H1 (cell line): ENCODE results near the gene TDRD6. TPM values are rescaled to one million over a fixed set of nuclear protein-coding genes. Genes with fewer than 3 reads are reported as not detected.

Experiments used
- CTCF ChIA-PET: fragments of 300-600 bp; sonication (Branson Sonifier 250); formaldehyde crosslinking; loops from one replicate; lab custom pipeline; 2021; ENCODE audit not compliant: partially characterized antibody; lab: Charles Lee
- POLR2A ChIA-PET: fragments of 300-600 bp; sonication (Branson Sonifier 250); formaldehyde crosslinking; loops from one replicate; lab custom pipeline; 2021; ENCODE audit warnings: inconsistent platforms; ENCODE audit not compliant: partially characterized antibody; lab: Charles Lee
- DNase-seq, 2 experiments: peaks; one replicate each; pipeline versions ENCODE4 v3.0.0 to v3.0.0-alpha.2; 2010 to 2022; ENCODE audit warnings: low spot score in 2 of 2, low read depth in 1 of 2, mixed read lengths in 1 of 2
- FAIRE-seq: peaks from 2 replicates; lab custom pipeline; 2011; peaks lifted over from hg19 to GRCh38; lab: Jason Lieb, UNC
- H2AFZ ChIP-seq: 2 replicates; pipeline ENCODE4 v1.8.1; 2012; ENCODE audit warnings: low read length, inconsistent platforms
- H2AK5ac ChIP-seq: 2 replicates; pipeline ENCODE4 v1.6.1; 2013; ENCODE audit warnings: low read depth, low read length
- H2BK120ac ChIP-seq: replicated peaks from 2 replicates; pipeline ENCODE3; 2013; ENCODE audit warnings: low read depth, low read length, inconsistent platforms
- H2BK12ac ChIP-seq: 2 replicates; pipeline ENCODE4 v1.6.1; 2013; ENCODE audit warnings: low read depth, low read length
- H2BK15ac ChIP-seq: 2 replicates; pipeline ENCODE4 v1.6.1; 2013; ENCODE audit warnings: low read length
- H2BK20ac ChIP-seq: 2 replicates; pipeline ENCODE4 v1.6.1; 2013; ENCODE audit warnings: low read length
- H2BK5ac ChIP-seq: 2 replicates; pipeline ENCODE4 v1.6.1; 2013; ENCODE audit warnings: low read depth, low read length
- H3K14ac ChIP-seq: 2 replicates; pipeline ENCODE4 v1.6.1; 2013; ENCODE audit warnings: inconsistent platforms; ENCODE audit not compliant: insufficient read length
- H3K18ac ChIP-seq: 2 replicates; pipeline ENCODE4 v1.6.1; 2013; ENCODE audit warnings: low read length; ENCODE audit errors: extremely low read depth
- H3K23ac ChIP-seq: 2 replicates; pipeline ENCODE4 v1.6.1; 2013; ENCODE audit warnings: inconsistent platforms; ENCODE audit not compliant: insufficient read length
- H3K23me2 ChIP-seq: 2 replicates; pipeline ENCODE4 v1.6.1; 2013; ENCODE audit warnings: low read depth, low read length
- H3K27ac ChIP-seq: 2 replicates; pipeline ENCODE4 v1.6.1; 2011; ENCODE audit warnings: low read depth, low read length, inconsistent platforms
- H3K27me3 ChIP-seq, 4 experiments: replicated peaks in 1 of 4; 1 replicate in 1 of 4; 2 replicates in 3 of 4; pipeline versions ENCODE4 v1.6.1 to v1.8.1; 2011 to 2013; ENCODE audit warnings: low read length in 3 of 4, mild to moderate bottlenecking in 3 of 4, inconsistent platforms in 2 of 4, mixed read lengths in 2 of 4, moderate library complexity in 1 of 4; ENCODE audit not compliant: control insufficient read depth in 3 of 4, insufficient read depth in 3 of 4; ENCODE audit errors: extremely low read depth in 1 of 4
- H3K36me3 ChIP-seq, 4 experiments: 2 replicates each; pipeline versions ENCODE4 v1.6.1 to v1.8.1; 2011 to 2013; ENCODE audit warnings: mild to moderate bottlenecking in 4 of 4, low read length in 3 of 4, moderate library complexity in 2 of 4, control low read depth in 1 of 4, inconsistent platforms in 1 of 4; ENCODE audit not compliant: insufficient read depth in 4 of 4, control insufficient read depth in 2 of 4
- H3K4ac ChIP-seq: replicated peaks from 2 replicates; pipeline ENCODE3; 2013; ENCODE audit warnings: low read length, low read depth, mixed read lengths, inconsistent platforms; ENCODE audit not compliant: insufficient read length
- H3K4me1 ChIP-seq, 4 experiments: replicated peaks in 1 of 4; 1 replicate in 1 of 4; 2 replicates in 3 of 4; pipeline versions ENCODE4 v1.6.1 to v1.8.1; 2011 to 2013; ENCODE audit warnings: low read length in 3 of 4, inconsistent platforms in 2 of 4, mixed read lengths in 1 of 4; ENCODE audit not compliant: insufficient read depth in 4 of 4, control insufficient read depth in 3 of 4
- H3K4me2 ChIP-seq, 2 experiments: 2 replicates each; pipeline versions ENCODE4 v1.6.1 to v1.8.1; 2011 to 2013; ENCODE audit warnings: low read depth in 2 of 2, low read length in 2 of 2, control low read depth in 1 of 2, inconsistent platforms in 1 of 2, mild to moderate bottlenecking in 1 of 2; ENCODE audit not compliant: insufficient read depth in 1 of 2
- H3K4me3 ChIP-seq, 4 experiments: fragments of 200-600, 300-600 bp in 1 of 4; sonication (generic), shearing (Covaris generic), sonication (Bioruptor Twin) in 1 of 4; 2 replicates each; pipeline versions ENCODE4 v1.5.1 to v1.8.1; 2011 to 2016; ENCODE audit warnings: low read length in 4 of 4, low read depth in 3 of 4, control low read depth in 2 of 4, inconsistent platforms in 2 of 4, mild to moderate bottlenecking in 2 of 4, mixed read lengths in 1 of 4, moderate library complexity in 1 of 4; ENCODE audit not compliant: insufficient read depth in 2 of 4; ENCODE audit errors: extremely low read depth in 1 of 4
- H3K56ac ChIP-seq: replicated peaks from 2 replicates; pipeline ENCODE3; 2013; ENCODE audit warnings: low read depth, mild to moderate bottlenecking, mixed read lengths, low read length, inconsistent platforms; ENCODE audit not compliant: insufficient read length
- H3K79me1 ChIP-seq: 2 replicates; pipeline ENCODE4 v1.6.1; 2013; ENCODE audit warnings: low read depth, low read length, control low read depth
- H3K79me2 ChIP-seq, 2 experiments: 2 replicates each; pipeline versions ENCODE4 v1.6.1 to v1.8.1; 2012 to 2013; ENCODE audit warnings: low read length in 2 of 2, mild to moderate bottlenecking in 2 of 2, inconsistent platforms in 1 of 2; ENCODE audit not compliant: insufficient read depth in 2 of 2, control insufficient read depth in 1 of 2
- H3K9ac ChIP-seq, 4 experiments: replicated peaks in 1 of 4; 1 replicate in 1 of 4; 2 replicates in 3 of 4; pipeline versions ENCODE4 v1.6.1 to v1.8.1; 2011 to 2013; ENCODE audit warnings: low read depth in 3 of 4, low read length in 3 of 4, control low read depth in 2 of 4, mild to moderate bottlenecking in 2 of 4, moderate library complexity in 2 of 4, inconsistent platforms in 1 of 4; ENCODE audit errors: extremely low read depth in 1 of 4
- H3K9me3 ChIP-seq, 2 experiments: 2 replicates each; pipeline versions ENCODE4 v1.6.1 to v1.8.1; 2012 to 2013; ENCODE audit warnings: mild to moderate bottlenecking in 2 of 2, moderate library complexity in 2 of 2, control low read depth in 1 of 2, inconsistent platforms in 1 of 2, low read depth in 1 of 2, low read length in 1 of 2, mixed read lengths in 1 of 2; ENCODE audit not compliant: insufficient read depth in 2 of 2
- H4K20me1 ChIP-seq, 2 experiments: replicated peaks in 1 of 2; 2 replicates each; pipeline versions ENCODE3 to v1.8.1; 2011 to 2013; ENCODE audit warnings: inconsistent platforms in 2 of 2, low read length in 2 of 2, mild to moderate bottlenecking in 1 of 2; ENCODE audit not compliant: insufficient read depth in 2 of 2, control insufficient read depth in 1 of 2
- H4K5ac ChIP-seq: 2 replicates; pipeline ENCODE4 v1.6.1; 2013; ENCODE audit warnings: low read length, low read depth, mixed read lengths, inconsistent platforms; ENCODE audit not compliant: insufficient read length
- H4K8ac ChIP-seq: 2 replicates; pipeline ENCODE4 v1.8.0; 2013; ENCODE audit warnings: mild to moderate bottlenecking, moderate library complexity, low read length, inconsistent platforms; ENCODE audit not compliant: insufficient read depth; ENCODE audit errors: extremely low read depth
- H4K91ac ChIP-seq: replicated peaks from 2 replicates; pipeline ENCODE3; 2013; ENCODE audit warnings: low read length, mixed read lengths, inconsistent platforms; ENCODE audit not compliant: insufficient read length
- CEBPB ChIP-seq: IDR thresholded peaks from 2 replicates; pipeline ENCODE4 v1.6.1; 2012; ENCODE audit warnings: low read depth, low read length
- CREB1 ChIP-seq: IDR thresholded peaks from 2 replicates; pipeline ENCODE4 v1.6.1; 2012; ENCODE audit warnings: inconsistent platforms
- EP300 ChIP-seq, 2 experiments: IDR thresholded peaks; 1 replicate in 1 of 2; 2 replicates in 1 of 2; pipeline ENCODE4 v1.6.1; 2011 to 2012; ENCODE audit warnings: low read depth in 2 of 2, low read length in 2 of 2, mild to moderate bottlenecking in 2 of 2, borderline replicate concordance in 1 of 2, inconsistent platforms in 1 of 2, moderate library complexity in 1 of 2
- EZH2 ChIP-seq: fragments of 200-600 bp; sonication (generic); IDR thresholded peaks from 2 replicates; pipeline ENCODE4 v1.7.1; 2012; ENCODE audit warnings: low read depth, mild to moderate bottlenecking, moderate library complexity, low read length, inconsistent platforms; ENCODE audit not compliant: severe bottlenecking
- SIN3A ChIP-seq, 2 experiments: IDR thresholded peaks in 1 of 2; conservative IDR thresholded peaks in 1 of 2; 2 replicates each; pipeline ENCODE4 v1.6.1; 2011 to 2012; ENCODE audit warnings: low read length in 2 of 2, improper control_type of control experiment in 1 of 2, low read depth in 1 of 2, mild to moderate bottlenecking in 1 of 2
- ZNF274 ChIP-seq: IDR thresholded peaks from 2 replicates; pipeline ENCODE4 v1.7.0; 2012; ENCODE audit warnings: low read length, borderline replicate concordance; ENCODE audit errors: extremely low read depth
- WGBS, 2 experiments: shearing (Covaris generic) in 1 of 2; methylation state at CpG; one replicate each; pipeline versions ENCODE4 v1.1.6 to v1.1.7; 2013 to 2015; ENCODE audit warnings: low lambda C conversion rate in 2 of 2, mixed read lengths in 2 of 2, inconsistent platforms in 1 of 2, low coverage in 1 of 2, missing lambda C conversion rate in 1 of 2; ENCODE audit not compliant: insufficient replicate concordance in 2 of 2, insufficient coverage in 1 of 2, insufficient read length in 1 of 2; ENCODE audit errors: extremely low coverage in 1 of 2, missing lambda C conversion rate in 1 of 2; 5-methylcytosine and 5-hydroxymethylcytosine counted together
- polyA plus RNA-seq, 7 experiments: library from polyadenylated mRNA; depleted of rRNA in 3 of 7; stranded (reverse) in 5 of 7; unstranded in 2 of 7; fragments of >200 nt in 5 of 7; fragments of 200-250 nt in 2 of 7; gene quantifications; 1 replicate in 5 of 7; 2 replicates in 1 of 7; 4 replicates in 1 of 7; pipeline versions ENCODE4 v1.2.1 to v1.2.3, GENCODE V29; 2011 to 2013; ENCODE audit warnings: missing spikeins in 2 of 7, mixed read lengths in 2 of 7
- total RNA-seq: library from RNA; stranded (reverse); fragmentation: NEBNext Ultra II Directional; extraction: Animal tissue kit (Norgen Biotek cat#: 25700); gene quantifications from 2 replicates; pipeline ENCODE4 v1.2.1, GENCODE V29; 2021

Gene TDRD6
- total and polyA plus RNA-seq, 2 of the 8 experiments (the other 6 are each of a cell fraction or from before 2014, with no cell fraction given), result 0.06 to 0.19 TPM

- Histone ChIP-seq H3K4me1 (peaks cover 2 to 10% (median 4%) of the 10 kb centered on the region in 4 experiments; a peak in 6 of 7 replicates), H3K9me3 (no peaks in the 10 kb centered on the region), H3K9ac (no peak within 1 kb of the TSS), H3K23me2 (no peaks in the 10 kb centered on the region), H3K4me2 (no peak within 1 kb of the TSS), H3K27me3 (no peaks in the 10 kb centered on the region), H3K14ac (no peak within 1 kb of the TSS), H4K5ac (no peak within 1 kb of the TSS), H4K91ac (no peak within 1 kb of the TSS), H2BK5ac (no peak within 1 kb of the TSS), H3K4ac (no peak within 1 kb of the TSS), H4K20me1 (no peaks in the 10 kb centered on the region), H3K56ac (no peak within 1 kb of the TSS), H2BK20ac (no peak within 1 kb of the TSS), H2BK12ac (no peak within 1 kb of the TSS), H3K23ac (no peak within 1 kb of the TSS), H3K36me3 (no peaks in the 10 kb centered on the region), H4K8ac (no peak within 1 kb of the TSS), H3K79me1 (no peaks in the 10 kb centered on the region), H3K27ac (no peak within 1 kb of the TSS), H3K18ac (no peak within 1 kb of the TSS), H3K4me3 (no peak within 1 kb of the TSS), H2BK15ac (no peak within 1 kb of the TSS), H2AFZ (no peak within 1 kb of the TSS), H2BK120ac (no peak within 1 kb of the TSS), H3K79me2 (no peaks in the 10 kb centered on the region), H2AK5ac (no peak within 1 kb of the TSS; the same call in 1 of the 2 replicates)
- FAIRE-seq (no peak), DNase-seq (no peak)
- ChIA-PET POLR2A (interaction anchor here (1.8 kb wide), 1 partner anchor 11 kb away, joined by 7 read pairs; the partner anchor contains the start of gene PLA2G7), CTCF (interaction anchor here (0.8 to 5.3 kb wide), 4 partner anchors 12 to 154 kb away, joined by 3 to 41 read pairs (median 4); partner anchors contain the start of gene PLA2G7)
- 74% methylated on average over 1 of the region's 1 CpG; no CpG with 5 or more reads in 1 of the 2 experiments for WGBS, 2 experiments
- no peak for TF ChIP-seq SIN3A (conservative IDR thresholded peaks at IDR 0.05 in 1 of 2, IDR thresholded peaks at IDR 0.05 in 1 of 2; ENCODE audit: low read depth in 1 of 2, low read length in 2 of 2)
- TF ChIP-seq ZNF274, result no peak
- no peak for TF ChIP-seq CREB1
- no peak for TF ChIP-seq EZH2
- no peak for TF ChIP-seq EP300 (IDR thresholded peaks at IDR 0.05; ENCODE audit: borderline replicate concordance in 1 of 2, low read depth in 2 of 2, low read length in 2 of 2)
- no peak for TF ChIP-seq CEBPB
Measured at GRCh38 chr6:46746696-46747095, 59.0 kb downstream of the TDRD6 start, which contains the start of gene ANKRD66. Gene ANKRD66, plus strand, starts transcription at chr6:46746933. Its CDS starts 5,016 bp downstream, at chr6:46751949.
